K562 (cell line): Measurements from ENCODE around the gene FTO. TPM values are rescaled to one million over a fixed set of nuclear protein-coding genes. Genes with fewer than 3 reads are reported as not detected.

ENCODE experiments used
- CHD4 ChIP-seq: fragments of 200-600 bp; sonication (generic); IDR thresholded peaks from 3 replicates; pipeline ENCODE4 v1.6.1; 2012; ENCODE audit warnings: low read depth, mild to moderate bottlenecking, mixed read lengths, low read length, inconsistent platforms; ENCODE audit not compliant: insufficient read depth, insufficient replicate concordance, poor library complexity, severe bottlenecking
- ESRRA ChIP-seq: fragments of 450-650 bp; IDR thresholded peaks from 2 replicates; pipeline ENCODE4 v1.6.1; 2014; ENCODE audit warnings: low read depth, mild to moderate bottlenecking, moderate library complexity, borderline replicate concordance
- FOXP4 ChIP-seq: sonication (generic); formaldehyde crosslinking; IDR thresholded peaks from 2 replicates; pipeline ENCODE4 v1.8.0; 2022; ENCODE audit warnings: mild to moderate bottlenecking, missing genetic modification reagents, borderline replicate concordance
- HDAC1 ChIP-seq, 2 experiments: fragments of 450-650 bp; IDR thresholded peaks; 2 replicates each; pipeline ENCODE4 v1.6.1; 2016 to 2017; ENCODE audit warnings: inconsistent platforms in 1 of 2, mild to moderate bottlenecking in 1 of 2, moderate library complexity in 1 of 2
- polyA plus RNA-seq, 8 experiments: library from polyadenylated mRNA; depleted of rRNA in 4 of 8; stranded (reverse) in 5 of 8; unstranded in 3 of 8; fragments of >200 nt; fragmentation: Nextera tagmentation in 2 of 8; fragmentation: Illumina TruSeq in 1 of 8; extraction: Ambion mirVana in 2 of 8; extraction: Trizol in 1 of 8; gene quantifications; 2 replicates each; pipeline versions ENCODE4 v1.2.1 to v1.2.3, GENCODE V29; 2011 to 2014; ENCODE audit warnings: inconsistent platforms in 1 of 8, missing spikeins in 1 of 8
- total RNA-seq, 7 experiments: library from RNA; depleted of rRNA in 6 of 7; stranded (reverse); fragments of >200 nt in 6 of 7; fragmentation: Illumina TruSeq in 2 of 7; extraction: Trizol in 2 of 7; gene quantifications; 2 replicates each; pipeline versions ENCODE4 v1.2.1 to v1.2.3, GENCODE V29; 2011 to 2021; ENCODE audit warnings: low replicate concordance in 1 of 7
- TF ChIP-seq, protein P1 (sequence below): sonication (generic); formaldehyde crosslinking; IDR thresholded peaks from 2 replicates; pipeline ENCODE4 v1.8.0; 2022; ENCODE audit warnings: mild to moderate bottlenecking, missing genetic modification reagents

FTO gene
- total and polyA plus RNA-seq, 9 of the 15 experiments (the other 6 are each of a cell fraction or from before 2014, with no cell fraction given), result 11.3 to 27.7 (median 25.5) TPM

- TF ChIP-seq, protein P1, sequence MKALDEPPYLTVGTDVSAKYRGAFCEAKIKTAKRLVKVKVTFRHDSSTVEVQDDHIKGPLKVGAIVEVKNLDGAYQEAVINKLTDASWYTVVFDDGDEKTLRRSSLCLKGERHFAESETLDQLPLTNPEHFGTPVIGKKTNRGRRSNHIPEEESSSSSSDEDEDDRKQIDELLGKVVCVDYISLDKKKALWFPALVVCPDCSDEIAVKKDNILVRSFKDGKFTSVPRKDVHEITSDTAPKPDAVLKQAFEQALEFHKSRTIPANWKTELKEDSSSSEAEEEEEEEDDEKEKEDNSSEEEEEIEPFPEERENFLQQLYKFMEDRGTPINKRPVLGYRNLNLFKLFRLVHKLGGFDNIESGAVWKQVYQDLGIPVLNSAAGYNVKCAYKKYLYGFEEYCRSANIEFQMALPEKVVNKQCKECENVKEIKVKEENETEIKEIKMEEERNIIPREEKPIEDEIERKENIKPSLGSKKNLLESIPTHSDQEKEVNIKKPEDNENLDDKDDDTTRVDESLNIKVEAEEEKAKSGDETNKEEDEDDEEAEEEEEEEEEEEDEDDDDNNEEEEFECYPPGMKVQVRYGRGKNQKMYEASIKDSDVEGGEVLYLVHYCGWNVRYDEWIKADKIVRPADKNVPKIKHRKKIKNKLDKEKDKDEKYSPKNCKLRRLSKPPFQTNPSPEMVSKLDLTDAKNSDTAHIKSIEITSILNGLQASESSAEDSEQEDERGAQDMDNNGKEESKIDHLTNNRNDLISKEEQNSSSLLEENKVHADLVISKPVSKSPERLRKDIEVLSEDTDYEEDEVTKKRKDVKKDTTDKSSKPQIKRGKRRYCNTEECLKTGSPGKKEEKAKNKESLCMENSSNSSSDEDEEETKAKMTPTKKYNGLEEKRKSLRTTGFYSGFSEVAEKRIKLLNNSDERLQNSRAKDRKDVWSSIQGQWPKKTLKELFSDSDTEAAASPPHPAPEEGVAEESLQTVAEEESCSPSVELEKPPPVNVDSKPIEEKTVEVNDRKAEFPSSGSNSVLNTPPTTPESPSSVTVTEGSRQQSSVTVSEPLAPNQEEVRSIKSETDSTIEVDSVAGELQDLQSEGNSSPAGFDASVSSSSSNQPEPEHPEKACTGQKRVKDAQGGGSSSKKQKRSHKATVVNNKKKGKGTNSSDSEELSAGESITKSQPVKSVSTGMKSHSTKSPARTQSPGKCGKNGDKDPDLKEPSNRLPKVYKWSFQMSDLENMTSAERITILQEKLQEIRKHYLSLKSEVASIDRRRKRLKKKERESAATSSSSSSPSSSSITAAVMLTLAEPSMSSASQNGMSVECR (CRISPR knock-in tag), result no peak
- TF ChIP-seq HDAC1 (IDR thresholded peaks at IDR 0.05) (no peak), CHD4 (no peak), ESRRA (no peak), FOXP4 (no peak)
Measured at GRCh38 chr16:53948734-53949430, 244.9 kb downstream of the FTO start (continued).
